ENCODE results near the gene SPOCK2.

Gene SPOCK2

GRCh38 chr10:72025832-72026231, 62.5 kb downstream of the SPOCK2 start:
- no peak overlapping the region for H3K4me3 ChIP-seq (ENCODE audit: low read depth, low read length)
- TF ChIP-seq CTCF (IDR thresholded peaks at IDR 0.05; ENCODE audit: control insufficient read depth, extremely low read depth, insufficient read depth), result no peak
- no peak for DNase-seq (ENCODE audit: low read depth)

GRCh38 chr10:72025400-72025799, 63.0 kb downstream of the SPOCK2 start:
- H3K4me3 ChIP-seq (ENCODE audit: low read depth, low read length), result no peak overlapping the region
- no peak for TF ChIP-seq CTCF (IDR thresholded peaks at IDR 0.05; ENCODE audit: control insufficient read depth, extremely low read depth, insufficient read depth)
- no peak for DNase-seq (ENCODE audit: low read depth)

GRCh38 chr10:72024596-72024995, 63.8 kb downstream of the SPOCK2 start:
- DNase-seq (ENCODE audit: low read depth), result no peak
- no peak overlapping the region for H3K4me3 ChIP-seq (ENCODE audit: low read depth, low read length)
- no peak for TF ChIP-seq CTCF (IDR thresholded peaks at IDR 0.05; ENCODE audit: control insufficient read depth, extremely low read depth, insufficient read depth)

GRCh38 chr10:72022228-72022627, 66.1 kb downstream of the SPOCK2 start:
- no peak for TF ChIP-seq CTCF (IDR thresholded peaks at IDR 0.05; ENCODE audit: control insufficient read depth, extremely low read depth, insufficient read depth)
- no peak overlapping the region for H3K4me3 ChIP-seq (ENCODE audit: low read depth, low read length)
- DNase-seq (ENCODE audit: low read depth), result no peak

GRCh38 chr10:72020914-72021809, 67.2 kb downstream of the SPOCK2 start:
- no peak for DNase-seq (ENCODE audit: low read depth)
- no peak overlapping the region for H3K4me3 ChIP-seq (ENCODE audit: low read depth, low read length)
- no peak for TF ChIP-seq CTCF (IDR thresholded peaks at IDR 0.05; ENCODE audit: control insufficient read depth, extremely low read depth, insufficient read depth)

GRCh38 chr10:72019085-72019876, 69.1 kb downstream of the SPOCK2 start:
- TF ChIP-seq CTCF (IDR thresholded peaks at IDR 0.05; ENCODE audit: control insufficient read depth, extremely low read depth, insufficient read depth), result no peak
- H3K4me3 ChIP-seq (ENCODE audit: low read depth, low read length), result no peak overlapping the region
- DNase-seq (ENCODE audit: low read depth), result no peak

All from LNCaP clone FGC (cell line).